ENCODE data around the gene CSNK1A1.

CSNK1A1 gene

DNA sequence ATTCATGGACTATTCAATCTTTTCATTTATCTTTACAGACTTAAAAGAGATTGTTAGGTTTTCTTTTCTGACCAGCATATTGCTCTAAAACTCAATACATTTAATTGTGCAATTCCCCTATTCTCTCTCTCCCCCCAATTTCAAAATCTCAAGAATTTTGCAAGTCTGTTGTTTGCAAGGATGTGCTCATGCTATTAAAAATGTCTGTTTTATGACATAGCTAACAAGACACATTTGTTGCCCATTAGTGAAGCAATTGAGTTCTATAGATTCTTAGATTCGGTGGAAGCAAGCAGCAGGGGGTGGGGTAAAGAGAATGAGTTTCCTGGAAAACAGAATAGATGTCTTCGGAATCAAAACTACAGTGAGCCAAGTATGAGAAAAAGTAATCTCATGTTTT is 8.5 kb upstream of the CSNK1A1 start:
- no peaks in the 10 kb centered on the region for H3F3A ChIP-seq (ENCODE audit: low read depth)
- H3K4me3 ChIP-seq (ENCODE audit: low read length, poor library complexity, severe bottlenecking) = no peak overlapping the region
- no peaks in the 10 kb centered on the region for H3K9me2 ChIP-seq (replicated peaks; ENCODE audit: low read depth, low read length)
- no peak overlapping the region for H2AFZ ChIP-seq (ENCODE audit: low read length)
- H3K79me2 ChIP-seq (ENCODE audit: insufficient read depth, low read length) = no peaks in the 10 kb centered on the region
- H3K9me3 ChIP-seq (ENCODE audit: insufficient read depth, low read depth, low read length) = no peaks in the 10 kb centered on the region
- TF ChIP-seq, protein P1, sequence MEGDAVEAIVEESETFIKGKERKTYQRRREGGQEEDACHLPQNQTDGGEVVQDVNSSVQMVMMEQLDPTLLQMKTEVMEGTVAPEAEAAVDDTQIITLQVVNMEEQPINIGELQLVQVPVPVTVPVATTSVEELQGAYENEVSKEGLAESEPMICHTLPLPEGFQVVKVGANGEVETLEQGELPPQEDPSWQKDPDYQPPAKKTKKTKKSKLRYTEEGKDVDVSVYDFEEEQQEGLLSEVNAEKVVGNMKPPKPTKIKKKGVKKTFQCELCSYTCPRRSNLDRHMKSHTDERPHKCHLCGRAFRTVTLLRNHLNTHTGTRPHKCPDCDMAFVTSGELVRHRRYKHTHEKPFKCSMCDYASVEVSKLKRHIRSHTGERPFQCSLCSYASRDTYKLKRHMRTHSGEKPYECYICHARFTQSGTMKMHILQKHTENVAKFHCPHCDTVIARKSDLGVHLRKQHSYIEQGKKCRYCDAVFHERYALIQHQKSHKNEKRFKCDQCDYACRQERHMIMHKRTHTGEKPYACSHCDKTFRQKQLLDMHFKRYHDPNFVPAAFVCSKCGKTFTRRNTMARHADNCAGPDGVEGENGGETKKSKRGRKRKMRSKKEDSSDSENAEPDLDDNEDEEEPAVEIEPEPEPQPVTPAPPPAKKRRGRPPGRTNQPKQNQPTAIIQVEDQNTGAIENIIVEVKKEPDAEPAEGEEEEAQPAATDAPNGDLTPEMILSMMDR (conservative IDR thresholded peaks at IDR 0.05; ENCODE audit: low read length) = no peak
- no peak for TF ChIP-seq EZH2phosphoT487 (IDR thresholded peaks at IDR 0.05; ENCODE audit: borderline replicate concordance)
- no peaks in the 10 kb centered on the region for H3K27me3 ChIP-seq (ENCODE audit: insufficient read depth, low read length, poor library complexity, severe bottlenecking)
- no peaks in the 10 kb centered on the region for H3K36me3 ChIP-seq (ENCODE audit: insufficient read depth, low read length)
- no peaks in the 10 kb centered on the region for H4K20me1 ChIP-seq (ENCODE audit: insufficient read depth, low read length, poor library complexity, severe bottlenecking)
- H3K9ac ChIP-seq (ENCODE audit: low read depth, low read length, poor library complexity, severe bottlenecking) = no peak overlapping the region
- peaks cover 10% of the 10 kb centered on the region for H3K4me1 ChIP-seq (ENCODE audit: insufficient read depth, low read length, poor library complexity, severe bottlenecking)
- no peak overlapping the region for H3K4me2 ChIP-seq (ENCODE audit: low read depth, low read length, poor library complexity, severe bottlenecking)

GRCh38 chr5:149552553-149553160 is 1.4 kb upstream of the CSNK1A1 start:
- Histone ChIP-seq H3K4me1 (ENCODE audit: insufficient read depth, low read length, poor library complexity, severe bottlenecking) (peaks cover 17% of the 10 kb centered on the region), H3K4me3 (ENCODE audit: low read length, poor library complexity, severe bottlenecking) (peak overlapping the region; percentile 91), H3K36me3 (ENCODE audit: insufficient read depth, low read length) (peaks cover 17% of the 10 kb centered on the region), H3K4me2 (ENCODE audit: low read depth, low read length, poor library complexity, severe bottlenecking) (peak overlapping the region; percentile 93), H3K79me2 (ENCODE audit: insufficient read depth, low read length) (peaks cover 36% of the 10 kb centered on the region), H3F3A (ENCODE audit: low read depth) (no peaks in the 10 kb centered on the region), H4K20me1 (ENCODE audit: insufficient read depth, low read length, poor library complexity, severe bottlenecking) (peaks cover 24% of the 10 kb centered on the region), H3K9ac (ENCODE audit: low read depth, low read length, poor library complexity, severe bottlenecking) (peak overlapping the region; percentile 100), H3K9me2 (replicated peaks; ENCODE audit: low read depth, low read length) (no peaks in the 10 kb centered on the region), H2AFZ (ENCODE audit: low read length) (no peak overlapping the region), H3K9me3 (ENCODE audit: insufficient read depth, low read depth, low read length) (no peaks in the 10 kb centered on the region), H3K27me3 (ENCODE audit: insufficient read depth, low read length, poor library complexity, severe bottlenecking) (peaks cover 16% of the 10 kb centered on the region)
- TF ChIP-seq, protein P1 (conservative IDR thresholded peaks at IDR 0.05; ENCODE audit: low read length) = no peak
- no peak for TF ChIP-seq EZH2phosphoT487 (IDR thresholded peaks at IDR 0.05; ENCODE audit: borderline replicate concordance)

- peak overlapping the region; percentile 91 for H3K4me3 ChIP-seq (ENCODE audit: low read length, poor library complexity, severe bottlenecking)
- H3K9me2 ChIP-seq (replicated peaks; ENCODE audit: low read depth, low read length) = no peaks in the 10 kb centered on the region
- peaks cover 42% of the 10 kb centered on the region for H3K79me2 ChIP-seq (ENCODE audit: insufficient read depth, low read length)
- no peaks in the 10 kb centered on the region for H3F3A ChIP-seq (ENCODE audit: low read depth)
- H3K9me3 ChIP-seq (ENCODE audit: insufficient read depth, low read depth, low read length) = no peaks in the 10 kb centered on the region
- peak overlapping the region; percentile 100 for H3K9ac ChIP-seq (ENCODE audit: low read depth, low read length, poor library complexity, severe bottlenecking)
- peaks cover 22% of the 10 kb centered on the region for H3K4me1 ChIP-seq (ENCODE audit: insufficient read depth, low read length, poor library complexity, severe bottlenecking)
- TF ChIP-seq, protein P1 (conservative IDR thresholded peaks at IDR 0.05; ENCODE audit: low read length) = no peak
- TF ChIP-seq EZH2phosphoT487 (IDR thresholded peaks at IDR 0.05; ENCODE audit: borderline replicate concordance) = no peak
- H3K4me2 ChIP-seq (ENCODE audit: low read depth, low read length, poor library complexity, severe bottlenecking) = peak overlapping the region; percentile 93
- H3K27me3 ChIP-seq (ENCODE audit: insufficient read depth, low read length, poor library complexity, severe bottlenecking) = peaks cover 16% of the 10 kb centered on the region
- H3K36me3 ChIP-seq (ENCODE audit: insufficient read depth, low read length) = peaks cover 23% of the 10 kb centered on the region
- H4K20me1 ChIP-seq (ENCODE audit: insufficient read depth, low read length, poor library complexity, severe bottlenecking) = peaks cover 30% of the 10 kb centered on the region
- H2AFZ ChIP-seq (ENCODE audit: low read length) = peak overlapping the region; percentile 89
These were observed 827 bp upstream of the CSNK1A1 start for GRCh38 chr5:149552038-149552494.

Data from Loucy (cell line).